Activated CD4-positive, CD25-positive, alpha-beta regulatory T cell treated with anti-CD3 and anti-CD28 coated beads, Interleukin-2, amount 50 U/mL, for 24 hours (primary cell): Measurements from ENCODE around the gene PPP1R16B.

Experiments used
- ATAC-seq, 2 donors: fragments of 150-1000 bp; cut with Tn5 transposase; one replicate each; pipeline ENCODE4 v1.10.0; 2021; ENCODE audit warnings: mild to moderate bottlenecking in 1 of 2, moderate library complexity in 1 of 2

Gene PPP1R16B

GRCh38 chr20:38828514-38829295 lies 23.2 kb downstream of the PPP1R16B start:
- no peak for ATAC-seq

GRCh38 chr20:38829296-38829875 lies 23.9 kb downstream of the PPP1R16B start:
- no peak for ATAC-seq

- ATAC-seq = no peak
These were observed 24.9 kb downstream of the PPP1R16B start for GRCh38 chr20:38830356-38830755.

GRCh38 chr20:38831049-38831691 lies 25.7 kb downstream of the PPP1R16B start:
- no peak for ATAC-seq

- no peak for ATAC-seq
These were observed 26.6 kb downstream of the PPP1R16B start for GRCh38 chr20:38831995-38832620.

GRCh38 chr20:38833154-38833856 lies 27.8 kb downstream of the PPP1R16B start:
- peak; percentile 82 to 88 for ATAC-seq

GRCh38 chr20:38833857-38834164 lies 28.3 kb downstream of the PPP1R16B start:
- peak in 1 of 2 donors; percentile 18 for ATAC-seq

- ATAC-seq = peak in 1 of 2 donors; percentile 21
These were observed 29.4 kb downstream of the PPP1R16B start for GRCh38 chr20:38834868-38835267.

- ATAC-seq = no peak
These were observed 30.3 kb downstream of the PPP1R16B start for GRCh38 chr20:38835792-38836191.

- no peak for ATAC-seq
These were observed 31.5 kb downstream of the PPP1R16B start for GRCh38 chr20:38836991-38837390.

- no peak for ATAC-seq
These were observed 32.8 kb downstream of the PPP1R16B start for GRCh38 chr20:38838326-38838725.

GRCh38 chr20:38839563-38839962 lies 34.1 kb downstream of the PPP1R16B start:
- ATAC-seq = no peak

GRCh38 chr20:38840053-38840893 lies 34.8 kb downstream of the PPP1R16B start:
- ATAC-seq = peak in 1 of 2 donors; percentile 11

- ATAC-seq = no peak
These were observed 35.5 kb downstream of the PPP1R16B start for GRCh38 chr20:38840894-38841470.

- ATAC-seq = no peak
These were observed 36.1 kb downstream of the PPP1R16B start for GRCh38 chr20:38841570-38841969.

GRCh38 chr20:38842026-38842425 lies 36.5 kb downstream of the PPP1R16B start:
- no peak for ATAC-seq

- peak; percentile 76 to 78 for ATAC-seq
These were observed 37.1 kb downstream of the PPP1R16B start for GRCh38 chr20:38842558-38842981.

GRCh38 chr20:38843346-38843745 lies 37.8 kb downstream of the PPP1R16B start:
- peak; percentile 73 to 80 for ATAC-seq

- ATAC-seq = no peak
These were observed 39.5 kb downstream of the PPP1R16B start for GRCh38 chr20:38844963-38845362.

- ATAC-seq = no peak
These were observed 42.3 kb downstream of the PPP1R16B start for GRCh38 chr20:38847840-38848239.

GRCh38 chr20:38853759-38854158 lies 48.3 kb downstream of the PPP1R16B start:
- no peak for ATAC-seq
